ENCODE measurements around the gene AKAP8.
"Not testable (repeated sequence)": the region's sequence is repeated elsewhere in the genome, so short reads cannot be mapped to it uniquely, and the experiment has no call there.

AKAP8 gene

DNA sequence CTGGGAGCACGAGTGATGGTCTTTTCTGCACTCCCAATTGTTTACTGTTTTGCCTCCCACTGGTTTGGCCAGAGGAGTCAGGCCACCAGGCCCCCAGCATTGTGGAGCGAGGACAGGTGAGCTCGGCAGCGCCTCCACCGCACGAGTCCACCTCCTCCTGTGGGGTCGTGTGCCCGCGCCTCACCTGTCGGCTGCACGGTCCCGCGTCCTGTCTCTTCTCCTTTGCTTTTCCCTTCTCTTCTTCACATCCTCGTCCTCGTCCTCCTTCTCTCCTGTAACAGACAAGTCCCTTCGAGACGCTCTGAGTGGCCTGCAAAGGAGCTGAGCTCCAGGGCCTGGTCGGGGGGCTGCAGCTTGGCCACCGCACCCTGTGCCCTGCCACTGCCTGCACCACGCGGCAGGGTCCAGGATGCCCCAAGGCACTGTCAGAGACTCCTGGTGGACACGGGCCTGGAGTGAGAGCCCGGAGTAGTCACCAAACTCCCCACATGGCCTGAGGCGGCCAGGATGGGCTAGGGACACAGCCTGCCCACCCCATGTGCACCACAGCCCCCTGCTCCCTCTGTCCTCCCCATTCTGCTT, 11.4 kb downstream of the AKAP8 start:
- no peak overlapping the region for H3K4me3 ChIP-seq (ENCODE audit: severe bottlenecking)
- ATAC-seq (ENCODE audit: low read depth), result no peak
- H3K36me3 ChIP-seq (ENCODE audit: low read depth), result peaks cover 79% of the 10 kb centered on the region
- no peak for DNase-seq (ENCODE audit: low spot score)
- H3K27me3 ChIP-seq (ENCODE audit: insufficient read depth, poor library complexity, severe bottlenecking), result no peaks in the 10 kb centered on the region
- TF ChIP-seq, protein P1, sequence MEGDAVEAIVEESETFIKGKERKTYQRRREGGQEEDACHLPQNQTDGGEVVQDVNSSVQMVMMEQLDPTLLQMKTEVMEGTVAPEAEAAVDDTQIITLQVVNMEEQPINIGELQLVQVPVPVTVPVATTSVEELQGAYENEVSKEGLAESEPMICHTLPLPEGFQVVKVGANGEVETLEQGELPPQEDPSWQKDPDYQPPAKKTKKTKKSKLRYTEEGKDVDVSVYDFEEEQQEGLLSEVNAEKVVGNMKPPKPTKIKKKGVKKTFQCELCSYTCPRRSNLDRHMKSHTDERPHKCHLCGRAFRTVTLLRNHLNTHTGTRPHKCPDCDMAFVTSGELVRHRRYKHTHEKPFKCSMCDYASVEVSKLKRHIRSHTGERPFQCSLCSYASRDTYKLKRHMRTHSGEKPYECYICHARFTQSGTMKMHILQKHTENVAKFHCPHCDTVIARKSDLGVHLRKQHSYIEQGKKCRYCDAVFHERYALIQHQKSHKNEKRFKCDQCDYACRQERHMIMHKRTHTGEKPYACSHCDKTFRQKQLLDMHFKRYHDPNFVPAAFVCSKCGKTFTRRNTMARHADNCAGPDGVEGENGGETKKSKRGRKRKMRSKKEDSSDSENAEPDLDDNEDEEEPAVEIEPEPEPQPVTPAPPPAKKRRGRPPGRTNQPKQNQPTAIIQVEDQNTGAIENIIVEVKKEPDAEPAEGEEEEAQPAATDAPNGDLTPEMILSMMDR (IDR thresholded peaks at IDR 0.05; ENCODE audit: poor library complexity, severe bottlenecking), result no peak
- H3K4me1 ChIP-seq (ENCODE audit: insufficient read depth, poor library complexity, severe bottlenecking), result no peaks in the 10 kb centered on the region
- no peaks in the 10 kb centered on the region for H3K9me3 ChIP-seq (ENCODE audit: severe bottlenecking)
- H3K27ac ChIP-seq (ENCODE audit: poor library complexity, severe bottlenecking), result no peak overlapping the region

DNA sequence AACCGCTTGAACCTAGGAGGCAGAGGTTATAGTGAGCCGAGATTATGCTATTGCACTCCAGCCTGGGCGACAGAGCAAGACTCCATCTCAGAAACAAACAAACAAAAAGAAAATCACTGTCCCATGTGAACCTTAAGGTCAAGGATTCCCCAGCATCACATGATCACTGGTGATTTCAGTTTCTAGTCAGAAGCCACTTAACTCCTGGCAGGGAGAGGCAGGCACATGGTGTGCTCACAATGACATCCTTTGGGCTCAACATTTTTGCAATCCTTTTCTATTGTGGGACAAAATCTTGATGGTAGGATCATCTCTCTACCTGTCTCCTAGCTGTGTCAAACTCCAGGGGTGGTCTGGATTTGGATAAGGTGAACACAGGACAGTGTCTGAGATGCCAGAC, 12.1 kb downstream of the AKAP8 start:
- Histone ChIP-seq H3K4me1 (ENCODE audit: insufficient read depth, poor library complexity, severe bottlenecking) (no peaks in the 10 kb centered on the region), H3K36me3 (ENCODE audit: low read depth) (peaks cover 72% of the 10 kb centered on the region), H3K27me3 (ENCODE audit: insufficient read depth, poor library complexity, severe bottlenecking) (no peaks in the 10 kb centered on the region), H3K4me3 (ENCODE audit: severe bottlenecking) (no peak overlapping the region), H3K9me3 (ENCODE audit: severe bottlenecking) (no peaks in the 10 kb centered on the region), H3K27ac (ENCODE audit: poor library complexity, severe bottlenecking) (no peak overlapping the region)
- TF ChIP-seq, protein P1 (IDR thresholded peaks at IDR 0.05; ENCODE audit: poor library complexity, severe bottlenecking), result no peak
- ATAC-seq (ENCODE audit: low read depth), result no peak
- DNase-seq (ENCODE audit: low spot score), result no peak

DNA sequence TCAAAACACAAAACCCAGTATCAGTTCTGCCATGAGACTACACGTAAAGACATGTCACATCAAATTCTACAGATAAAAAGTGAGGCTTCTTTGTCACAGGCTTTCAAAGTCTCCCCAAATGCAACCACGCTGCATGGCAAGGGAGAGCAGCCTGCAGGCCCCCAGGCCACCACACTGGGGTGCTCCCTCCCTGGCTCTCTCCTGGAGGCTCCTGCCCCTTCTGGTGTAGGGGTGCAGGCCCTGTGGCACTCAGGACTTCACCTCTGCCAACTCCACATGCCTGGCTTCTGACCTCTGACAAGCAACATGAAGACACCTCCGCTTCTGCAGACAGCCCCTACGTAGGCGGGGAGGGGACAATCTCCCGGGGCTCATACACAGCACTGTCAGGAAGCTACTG, 14.3 kb downstream of the AKAP8 start:
- H3K9me3 ChIP-seq (ENCODE audit: severe bottlenecking), result no peaks in the 10 kb centered on the region
- H3K4me3 ChIP-seq (ENCODE audit: severe bottlenecking), result no peak overlapping the region
- H3K27me3 ChIP-seq (ENCODE audit: insufficient read depth, poor library complexity, severe bottlenecking), result no peaks in the 10 kb centered on the region
- H3K27ac ChIP-seq (ENCODE audit: poor library complexity, severe bottlenecking), result no peak overlapping the region
- no peak for DNase-seq (ENCODE audit: low spot score)
- H3K4me1 ChIP-seq (ENCODE audit: insufficient read depth, poor library complexity, severe bottlenecking), result no peaks in the 10 kb centered on the region
- ATAC-seq (ENCODE audit: low read depth), result no peak
- TF ChIP-seq, protein P1 (IDR thresholded peaks at IDR 0.05; ENCODE audit: poor library complexity, severe bottlenecking), result no peak
- peaks cover 66% of the 10 kb centered on the region for H3K36me3 ChIP-seq (ENCODE audit: low read depth)

DNA sequence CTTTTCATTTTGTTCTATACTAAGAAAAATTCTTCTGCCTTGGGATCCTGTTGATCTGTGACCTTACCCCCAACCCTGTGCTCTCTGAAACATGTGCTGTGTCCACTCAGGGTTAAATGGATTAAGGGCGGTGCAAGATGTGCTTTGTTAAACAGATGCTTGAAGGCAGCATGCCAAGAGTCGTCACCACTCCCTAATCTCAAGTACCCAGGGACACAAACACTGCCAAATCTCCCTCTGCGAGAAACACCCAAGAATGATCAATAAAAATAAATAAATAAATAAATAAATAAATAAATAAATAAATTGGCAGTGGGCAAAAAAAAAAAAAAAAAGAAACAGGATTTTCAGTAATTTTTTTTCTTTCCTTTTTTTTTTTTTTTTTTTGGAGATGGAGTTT, 15.8 kb downstream of the AKAP8 start:
- H3K27me3 ChIP-seq (ENCODE audit: insufficient read depth, poor library complexity, severe bottlenecking); H3K27ac ChIP-seq (ENCODE audit: poor library complexity, severe bottlenecking); H3K4me3 ChIP-seq (ENCODE audit: severe bottlenecking); DNase-seq (ENCODE audit: low spot score); H3K9me3 ChIP-seq (ENCODE audit: severe bottlenecking); H3K4me1 ChIP-seq (ENCODE audit: insufficient read depth, poor library complexity, severe bottlenecking); ATAC-seq (ENCODE audit: low read depth): not testable (repeated sequence)
- H3K36me3 ChIP-seq (ENCODE audit: low read depth), result peaks cover 67% of the 10 kb centered on the region

DNA sequence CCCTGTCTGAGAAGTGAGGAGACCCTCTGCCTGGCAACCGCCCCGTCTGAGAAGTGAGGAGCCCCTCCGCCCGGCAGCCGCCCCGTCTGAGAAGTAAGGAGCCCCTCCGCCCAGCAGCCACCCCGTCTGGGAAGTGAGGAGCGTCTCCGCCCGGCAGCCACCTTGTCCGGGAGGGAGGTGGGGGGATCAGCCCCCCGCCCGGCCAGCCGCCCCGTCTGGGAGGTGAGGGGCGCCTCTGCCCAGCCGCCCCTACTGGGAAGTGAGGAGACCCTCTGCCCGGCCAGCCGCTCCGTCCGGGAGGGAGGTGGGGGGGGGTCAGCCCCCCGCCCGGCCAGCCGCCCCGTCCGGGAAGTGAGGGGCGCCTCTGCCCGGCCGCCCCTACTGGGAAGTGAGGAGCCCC, 16.5 kb downstream of the AKAP8 start:
- not testable (repeated sequence) for H3K4me1 ChIP-seq (ENCODE audit: insufficient read depth, poor library complexity, severe bottlenecking); DNase-seq (ENCODE audit: low spot score); H3K4me3 ChIP-seq (ENCODE audit: severe bottlenecking); H3K27me3 ChIP-seq (ENCODE audit: insufficient read depth, poor library complexity, severe bottlenecking); H3K27ac ChIP-seq (ENCODE audit: poor library complexity, severe bottlenecking); ATAC-seq (ENCODE audit: low read depth); H3K9me3 ChIP-seq (ENCODE audit: severe bottlenecking)
- H3K36me3 ChIP-seq (ENCODE audit: low read depth), result peaks cover 67% of the 10 kb centered on the region

DNA sequence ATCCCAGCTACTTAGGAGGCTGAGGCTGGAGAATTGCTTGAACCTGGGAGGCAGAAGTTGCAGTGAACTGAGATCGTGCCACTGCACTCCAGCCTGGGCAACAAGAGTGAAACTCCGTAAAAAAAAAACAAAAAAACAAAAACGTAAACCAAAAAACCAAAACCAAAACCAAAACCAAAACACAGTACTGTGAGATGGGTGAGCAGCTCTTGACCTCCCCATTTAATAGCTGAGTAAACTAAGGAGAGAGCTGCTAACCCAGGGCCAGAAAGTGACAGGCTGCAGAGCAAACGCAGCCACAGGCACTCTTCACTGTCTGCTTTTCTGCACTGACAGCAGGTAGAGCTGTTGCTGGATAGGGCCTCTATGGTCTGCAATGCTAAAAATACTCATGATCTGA, 19.6 kb downstream of the AKAP8 start:
- not testable (repeated sequence) for H3K4me1 ChIP-seq (ENCODE audit: insufficient read depth, poor library complexity, severe bottlenecking); H3K9me3 ChIP-seq (ENCODE audit: severe bottlenecking); H3K27ac ChIP-seq (ENCODE audit: poor library complexity, severe bottlenecking); H3K27me3 ChIP-seq (ENCODE audit: insufficient read depth, poor library complexity, severe bottlenecking); DNase-seq (ENCODE audit: low spot score); H3K4me3 ChIP-seq (ENCODE audit: severe bottlenecking); ATAC-seq (ENCODE audit: low read depth)
- H3K36me3 ChIP-seq (ENCODE audit: low read depth), result peaks cover 67% of the 10 kb centered on the region

Measured in RWPE2 (cell line).